ENCODE data around the gene SYNPR.
"Not testable (repeated sequence)": the region's sequence is repeated elsewhere in the genome, so short reads cannot be mapped to it uniquely, and the experiment has no call there.

SYNPR gene

DNA sequence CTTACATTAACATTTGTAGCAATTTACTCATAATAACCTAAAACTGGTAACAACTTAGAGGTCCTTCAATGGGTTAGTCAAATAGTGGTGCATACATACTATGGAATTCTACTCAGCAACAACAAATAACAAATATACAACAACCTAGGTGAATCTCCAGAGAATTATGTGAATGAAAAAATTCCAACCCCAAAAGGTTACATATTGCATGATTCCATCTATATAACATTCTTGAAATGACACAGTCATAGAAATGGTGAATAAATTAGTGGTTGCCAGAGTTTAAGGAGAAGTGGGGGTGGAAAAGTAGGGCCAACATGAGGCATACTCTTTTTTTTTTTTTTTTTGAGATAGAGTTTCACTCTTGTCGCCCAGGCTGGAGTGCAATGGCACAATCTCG, 361.7 kb downstream of the SYNPR start:
- Histone ChIP-seq H3K36me3 (ENCODE audit: control insufficient read depth, low read length) (no peaks in the 10 kb centered on the region), H3F3A (ENCODE audit: control insufficient read depth, insufficient read depth) (no peaks in the 10 kb centered on the region), H3K4me1 (ENCODE audit: control insufficient read depth, low read length) (no peaks in the 10 kb centered on the region), H3K9me3 (ENCODE audit: control insufficient read depth, insufficient read depth, low read length) (no peaks in the 10 kb centered on the region), H3K79me2 (ENCODE audit: control insufficient read depth, low read length) (no peaks in the 10 kb centered on the region), H3K4me3 (ENCODE audit: low read length) (no peak overlapping the region), H4K20me1 (ENCODE audit: control insufficient read depth, insufficient read depth, low read depth, low read length) (no peaks in the 10 kb centered on the region), H3K27me3 (ENCODE audit: control insufficient read depth, low read length) (0 out of 2 replicates have a peak, but pooled peaks cover 4% of the 10 kb centered on the region), H3K4me2 (ENCODE audit: low read length) (no peak overlapping the region), H3K27ac (ENCODE audit: low read depth, low read length) (no peak overlapping the region), H3K9me2 (replicated peaks; ENCODE audit: control insufficient read depth, low read length) (no peaks in the 10 kb centered on the region)
- no peak for TF ChIP-seq EZH2phosphoT487 (IDR thresholded peaks at IDR 0.05; ENCODE audit: borderline replicate concordance, low read length)
- TF ChIP-seq, protein P1, sequence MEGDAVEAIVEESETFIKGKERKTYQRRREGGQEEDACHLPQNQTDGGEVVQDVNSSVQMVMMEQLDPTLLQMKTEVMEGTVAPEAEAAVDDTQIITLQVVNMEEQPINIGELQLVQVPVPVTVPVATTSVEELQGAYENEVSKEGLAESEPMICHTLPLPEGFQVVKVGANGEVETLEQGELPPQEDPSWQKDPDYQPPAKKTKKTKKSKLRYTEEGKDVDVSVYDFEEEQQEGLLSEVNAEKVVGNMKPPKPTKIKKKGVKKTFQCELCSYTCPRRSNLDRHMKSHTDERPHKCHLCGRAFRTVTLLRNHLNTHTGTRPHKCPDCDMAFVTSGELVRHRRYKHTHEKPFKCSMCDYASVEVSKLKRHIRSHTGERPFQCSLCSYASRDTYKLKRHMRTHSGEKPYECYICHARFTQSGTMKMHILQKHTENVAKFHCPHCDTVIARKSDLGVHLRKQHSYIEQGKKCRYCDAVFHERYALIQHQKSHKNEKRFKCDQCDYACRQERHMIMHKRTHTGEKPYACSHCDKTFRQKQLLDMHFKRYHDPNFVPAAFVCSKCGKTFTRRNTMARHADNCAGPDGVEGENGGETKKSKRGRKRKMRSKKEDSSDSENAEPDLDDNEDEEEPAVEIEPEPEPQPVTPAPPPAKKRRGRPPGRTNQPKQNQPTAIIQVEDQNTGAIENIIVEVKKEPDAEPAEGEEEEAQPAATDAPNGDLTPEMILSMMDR (IDR thresholded peaks at IDR 0.05; ENCODE audit: low read depth, low read length, poor library complexity, severe bottlenecking), result no peak

DNA sequence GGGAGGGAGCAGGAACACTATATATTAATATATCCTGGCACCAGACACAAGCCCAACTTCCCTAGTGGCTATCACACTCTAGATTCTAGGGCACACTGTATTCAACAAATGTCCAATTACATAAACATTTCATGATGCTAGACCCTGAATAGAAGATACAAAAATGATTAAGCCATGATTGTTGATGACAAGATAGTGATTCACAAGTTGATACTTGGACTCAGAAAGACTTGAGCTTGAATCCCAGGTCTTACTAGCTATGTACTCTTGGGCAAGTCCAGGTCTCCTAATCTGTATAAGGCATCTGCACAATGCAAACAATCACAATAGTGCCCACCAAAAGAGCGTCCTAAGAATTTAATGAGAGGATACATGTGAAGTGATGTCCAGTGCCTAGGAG, 364.4 kb downstream of the SYNPR start:
- Histone ChIP-seq H3K4me1 (ENCODE audit: control insufficient read depth, low read length) (no peaks in the 10 kb centered on the region), H3K9me3 (ENCODE audit: control insufficient read depth, insufficient read depth, low read length) (no peaks in the 10 kb centered on the region), H4K20me1 (ENCODE audit: control insufficient read depth, insufficient read depth, low read depth, low read length) (no peaks in the 10 kb centered on the region), H3K4me3 (ENCODE audit: low read length) (no peak overlapping the region), H3K27ac (ENCODE audit: low read depth, low read length) (no peak overlapping the region), H3F3A (ENCODE audit: control insufficient read depth, insufficient read depth) (no peaks in the 10 kb centered on the region), H3K4me2 (ENCODE audit: low read length) (no peak overlapping the region), H3K36me3 (ENCODE audit: control insufficient read depth, low read length) (no peaks in the 10 kb centered on the region), H3K27me3 (ENCODE audit: control insufficient read depth, low read length) (no peaks in the 10 kb centered on the region), H3K9me2 (replicated peaks; ENCODE audit: control insufficient read depth, low read length) (no peaks in the 10 kb centered on the region), H3K79me2 (ENCODE audit: control insufficient read depth, low read length) (no peaks in the 10 kb centered on the region)
- TF ChIP-seq EZH2phosphoT487 (IDR thresholded peaks at IDR 0.05; ENCODE audit: borderline replicate concordance, low read length), result no peak
- TF ChIP-seq, protein P1 (IDR thresholded peaks at IDR 0.05; ENCODE audit: low read depth, low read length, poor library complexity, severe bottlenecking), result no peak

DNA sequence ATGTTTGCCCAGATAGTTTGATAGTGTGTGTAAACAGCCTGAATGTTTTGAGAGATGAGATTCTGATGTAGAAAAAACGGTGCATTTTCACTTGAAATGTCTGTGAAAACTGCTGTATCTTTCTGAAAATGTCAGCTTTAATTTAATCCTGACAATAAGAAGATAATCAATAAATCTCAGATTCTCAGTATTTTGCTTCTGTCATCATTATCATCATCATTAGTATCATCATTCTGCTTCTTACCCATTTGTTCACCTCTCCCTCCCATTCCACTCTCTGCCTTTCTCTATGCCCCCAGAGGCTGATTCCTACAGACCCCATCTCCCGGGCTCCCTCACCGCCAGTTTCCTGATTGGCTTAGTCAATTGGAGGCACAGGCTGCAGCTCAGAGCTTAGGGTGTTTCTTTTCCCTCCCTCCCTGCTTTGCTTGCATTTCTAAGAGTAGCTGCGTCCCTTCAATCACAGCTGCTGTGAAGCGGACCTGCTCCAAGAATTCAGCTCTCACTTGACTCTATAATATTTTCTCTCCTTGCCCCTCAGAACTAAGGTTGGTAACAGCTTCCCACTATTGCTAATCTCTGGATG, 366.2 kb downstream of the SYNPR start:
- H3K4me3 ChIP-seq (ENCODE audit: low read length), result no peak overlapping the region
- H3K27ac ChIP-seq (ENCODE audit: low read depth, low read length), result no peak overlapping the region
- H3K4me2 ChIP-seq (ENCODE audit: low read length), result no peak overlapping the region
- H4K20me1 ChIP-seq (ENCODE audit: control insufficient read depth, insufficient read depth, low read depth, low read length), result no peaks in the 10 kb centered on the region
- H3K36me3 ChIP-seq (ENCODE audit: control insufficient read depth, low read length), result no peaks in the 10 kb centered on the region
- TF ChIP-seq EZH2phosphoT487 (IDR thresholded peaks at IDR 0.05; ENCODE audit: borderline replicate concordance, low read length), result no peak
- TF ChIP-seq, protein P1 (IDR thresholded peaks at IDR 0.05; ENCODE audit: low read depth, low read length, poor library complexity, severe bottlenecking), result no peak
- H3F3A ChIP-seq (ENCODE audit: control insufficient read depth, insufficient read depth), result no peaks in the 10 kb centered on the region
- no peaks in the 10 kb centered on the region for H3K9me3 ChIP-seq (ENCODE audit: control insufficient read depth, insufficient read depth, low read length)
- no peaks in the 10 kb centered on the region for H3K27me3 ChIP-seq (ENCODE audit: control insufficient read depth, low read length)
- no peaks in the 10 kb centered on the region for H3K79me2 ChIP-seq (ENCODE audit: control insufficient read depth, low read length)
- no peaks in the 10 kb centered on the region for H3K4me1 ChIP-seq (ENCODE audit: control insufficient read depth, low read length)
- no peaks in the 10 kb centered on the region for H3K9me2 ChIP-seq (replicated peaks; ENCODE audit: control insufficient read depth, low read length)

DNA sequence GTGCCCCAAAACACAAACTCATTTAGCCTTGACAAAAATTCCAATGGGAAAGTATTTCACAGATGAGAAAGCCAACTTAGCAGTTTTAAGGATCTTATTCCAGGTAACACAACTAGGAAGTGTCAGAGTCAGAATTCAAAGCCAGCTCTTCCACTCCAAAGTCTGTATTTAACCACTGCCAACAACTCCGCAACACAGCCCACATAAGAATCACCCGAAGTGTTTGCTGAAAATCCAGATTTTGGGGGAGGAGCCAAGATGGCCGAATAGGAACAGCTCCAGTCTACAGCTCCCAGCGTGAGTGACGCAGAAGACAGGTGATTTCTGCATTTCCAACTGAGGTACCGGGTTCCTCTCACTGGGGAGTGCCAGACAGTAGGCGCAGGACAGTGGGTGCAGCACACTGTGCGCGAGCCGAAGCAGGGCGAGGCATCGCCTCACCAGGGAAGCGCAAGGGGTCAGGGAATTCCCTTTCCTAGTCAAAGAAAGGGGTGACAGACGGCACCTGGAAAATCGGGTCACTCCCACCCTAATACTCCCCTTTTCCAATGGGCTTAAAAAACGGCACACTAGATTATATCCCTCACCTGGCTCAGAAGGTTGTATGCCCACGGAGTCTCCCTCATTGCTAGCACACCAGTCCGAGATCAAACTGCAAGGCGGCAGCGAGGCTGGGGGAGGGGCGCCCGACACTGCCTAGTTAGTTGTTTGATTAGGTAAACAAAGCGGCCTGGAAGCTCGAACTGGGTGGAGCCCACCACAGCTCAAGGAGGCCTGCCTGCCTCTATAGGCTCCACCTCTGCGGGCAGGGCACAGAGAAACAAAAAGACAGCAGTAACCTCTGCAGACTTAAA, 367.0 kb downstream of the SYNPR start:
- H3K27me3 ChIP-seq (ENCODE audit: control insufficient read depth, low read length); H3F3A ChIP-seq (ENCODE audit: control insufficient read depth, insufficient read depth); H3K79me2 ChIP-seq (ENCODE audit: control insufficient read depth, low read length); H3K9me2 ChIP-seq (replicated peaks; ENCODE audit: control insufficient read depth, low read length); H3K4me2 ChIP-seq (ENCODE audit: low read length); H3K4me1 ChIP-seq (ENCODE audit: control insufficient read depth, low read length); H4K20me1 ChIP-seq (ENCODE audit: control insufficient read depth, insufficient read depth, low read depth, low read length); H3K9me3 ChIP-seq (ENCODE audit: control insufficient read depth, insufficient read depth, low read length); H3K4me3 ChIP-seq (ENCODE audit: low read length); H3K36me3 ChIP-seq (ENCODE audit: control insufficient read depth, low read length); H3K27ac ChIP-seq (ENCODE audit: low read depth, low read length): not testable (repeated sequence)
